ENCODE data around the gene LAPTM4A.

LAPTM4A gene

GRCh38 chr2:20074901-20075300, 23.5 kb upstream of the LAPTM4A start:
- DNase-seq = no peak

GRCh38 chr2:20074046-20074648, 22.7 kb upstream of the LAPTM4A start:
- DNase-seq = peak; percentile 39

GRCh38 chr2:20073460-20073859, 22.0 kb upstream of the LAPTM4A start:
- DNase-seq = no peak

- DNase-seq = no peak
Observed at GRCh38 chr2:20072436-20073158, 21.2 kb upstream of the LAPTM4A start.

GRCh38 chr2:20071397-20072383, 20.3 kb upstream of the LAPTM4A start:
- DNase-seq = no peak

- DNase-seq = no peak
Observed at GRCh38 chr2:20069756-20070155, 18.3 kb upstream of the LAPTM4A start.

GRCh38 chr2:20067992-20068584, 16.7 kb upstream of the LAPTM4A start:
- DNase-seq = no peak

- peak; percentile 85 for DNase-seq
Observed at GRCh38 chr2:20065885-20066602, 14.6 kb upstream of the LAPTM4A start.

GRCh38 chr2:20064841-20065240, 13.4 kb upstream of the LAPTM4A start:
- no peak for DNase-seq

- DNase-seq = no peak
Observed at GRCh38 chr2:20064421-20064820, 13.0 kb upstream of the LAPTM4A start.

GRCh38 chr2:20062615-20063545, 11.5 kb upstream of the LAPTM4A start:
- no peak for DNase-seq

- no peak for DNase-seq
Observed at GRCh38 chr2:20061940-20062339, 10.5 kb upstream of the LAPTM4A start.

GRCh38 chr2:20061476-20061875, 10.0 kb upstream of the LAPTM4A start:
- DNase-seq = no peak

GRCh38 chr2:20060106-20060505, 8.7 kb upstream of the LAPTM4A start:
- no peak for DNase-seq

GRCh38 chr2:20057268-20057667, 5.8 kb upstream of the LAPTM4A start:
- no peak for DNase-seq

- no peak for DNase-seq
Observed at GRCh38 chr2:20054931-20055330, 3.5 kb upstream of the LAPTM4A start.

- no peak for DNase-seq
Observed at GRCh38 chr2:20054119-20054518, 2.7 kb upstream of the LAPTM4A start.

- DNase-seq = peak; percentile 37
Observed at GRCh38 chr2:20052861-20053281, 1.4 kb upstream of the LAPTM4A start.

GRCh38 chr2:20052229-20052851, 912 bp upstream of the LAPTM4A start:
- peak; percentile 50 for DNase-seq

GRCh38 chr2:20050646-20051531, 539 bp downstream of the LAPTM4A start:
- peak; percentile 64 for DNase-seq
